ENCODE results near the gene SLC7A5. TPM values are rescaled to one million over a fixed set of nuclear protein-coding genes. Genes with fewer than 3 reads are reported as not detected.
"Not testable (repeated sequence)": the region's sequence is repeated elsewhere in the genome, so short reads cannot be mapped to it uniquely, and the experiment has no call there.

Gene SLC7A5
- total RNA-seq = 10 to 100 TPM in 1 of 2 donors, 1 to 10 TPM in 1; 6.8 to 14.5 TPM
- polyA plus RNA-seq = 1 to 10 TPM; 1.8 to 2.0 TPM
- long read RNA-seq, donor 1, partial matches to known transcripts = 0 of 30 reads
- long read RNA-seq, donor 1, other reads (novel, unspliced or antisense) = 29 of 30 reads
- long read RNA-seq, donor 2, full-length matches to known transcripts = 1 of 3 reads
- long read RNA-seq, donor 2, partial matches to known transcripts = 0 of 3 reads
- long read RNA-seq, donor 2, other reads (novel, unspliced or antisense) = 2 of 3 reads

- ATAC-seq (ENCODE audit: low FRiP score) = peak; percentile 82
- H3K9me3 ChIP-seq (ENCODE audit: control insufficient read depth, low read length); H3K4me1 ChIP-seq (ENCODE audit: control insufficient read depth in 1 of 2, insufficient read depth in 2 of 2, low read length in 2 of 2); H3K27me3 ChIP-seq (ENCODE audit: control insufficient read depth in 1 of 2, insufficient read depth in 2 of 2, low read length in 1 of 2); intact Hi-C loops (cut with DNase I); H3K27ac ChIP-seq (ENCODE audit: low read depth in 1 of 2, low read length in 2 of 2); H3K36me3 ChIP-seq (ENCODE audit: control insufficient read depth in 1 of 2, insufficient read depth in 2 of 2, low read length in 1 of 2); H3K4me3 ChIP-seq (ENCODE audit: low read length in 2 of 2): not testable (repeated sequence)
- 5 to 8% methylated on average over 64 to 109 of the region's 109 CpGs for WGBS, 2 donors
- peak; percentile 85 to 95 for DNase-seq
These were observed at the start of gene SLC7A5 for GRCh38 chr16:87869061-87869878. TSS of gene SLC7A5 (minus strand) at chr16:87869507. CDS start at chr16:87869422, 85 bp downstream.

- Histone ChIP-seq H3K9me3 (ENCODE audit: control insufficient read depth, low read length) (no peaks in the 10 kb centered on the region), H3K36me3 (ENCODE audit: control insufficient read depth in 1 of 2, insufficient read depth in 2 of 2, low read length in 1 of 2) (no peaks in the 10 kb centered on the region), H3K4me3 (ENCODE audit: low read length in 2 of 2) (no peak overlapping the region), H3K27ac (ENCODE audit: low read depth in 1 of 2, low read length in 2 of 2) (peak overlapping the region in 1 of 2 donors; percentile 47), H3K4me1 (ENCODE audit: control insufficient read depth in 1 of 2, insufficient read depth in 2 of 2, low read length in 2 of 2) (no peaks in the 10 kb centered on the region), H3K27me3 (ENCODE audit: control insufficient read depth in 1 of 2, insufficient read depth in 2 of 2, low read length in 1 of 2) (no peaks in the 10 kb centered on the region)
- intact Hi-C loops (cut with DNase I) = no loop called here
- ATAC-seq (ENCODE audit: low FRiP score) (peak; percentile 83), DNase-seq (peak; percentile 90 to 92)
- 7 to 20% methylated on average over 13 of the region's 13 CpGs for WGBS, 2 donors
These were observed 49.0 kb upstream of the SLC7A5 start for GRCh38 chr16:87918338-87918737.

- intact Hi-C loops (cut with DNase I) = no loop called here
- Histone ChIP-seq H3K4me3 (ENCODE audit: low read length in 2 of 2) (no peak overlapping the region), H3K27me3 (ENCODE audit: control insufficient read depth in 1 of 2, insufficient read depth in 2 of 2, low read length in 1 of 2) (no peaks in the 10 kb centered on the region), H3K4me1 (ENCODE audit: control insufficient read depth in 1 of 2, insufficient read depth in 2 of 2, low read length in 2 of 2) (no peaks in the 10 kb centered on the region), H3K9me3 (ENCODE audit: control insufficient read depth, low read length) (no peaks in the 10 kb centered on the region), H3K36me3 (ENCODE audit: control insufficient read depth in 1 of 2, insufficient read depth in 2 of 2, low read length in 1 of 2) (no peaks in the 10 kb centered on the region), H3K27ac (ENCODE audit: low read depth in 1 of 2, low read length in 2 of 2) (no peak overlapping the region)
- ATAC-seq (ENCODE audit: low FRiP score) (no peak), DNase-seq (no peak)
- WGBS, 2 donors = 70 to 97% methylated on average over 9 of the region's 9 CpGs
These were observed 48.2 kb upstream of the SLC7A5 start for GRCh38 chr16:87917503-87917902.

- no peaks in the 10 kb centered on the region for H3K9me3 ChIP-seq (ENCODE audit: control insufficient read depth, low read length)
- ATAC-seq (ENCODE audit: low FRiP score) (no peak), DNase-seq (no peak)
- H3K27me3 ChIP-seq (ENCODE audit: control insufficient read depth in 1 of 2, insufficient read depth in 2 of 2, low read length in 1 of 2) = no peaks in the 10 kb centered on the region
- H3K27ac ChIP-seq (ENCODE audit: low read depth in 1 of 2, low read length in 2 of 2) = no peak overlapping the region
- intact Hi-C loops (cut with DNase I) = no loop called here
- no peaks in the 10 kb centered on the region for H3K36me3 ChIP-seq (ENCODE audit: control insufficient read depth in 1 of 2, insufficient read depth in 2 of 2, low read length in 1 of 2)
- H3K4me1 ChIP-seq (ENCODE audit: control insufficient read depth in 1 of 2, insufficient read depth in 2 of 2, low read length in 2 of 2) = no peaks in the 10 kb centered on the region
- H3K4me3 ChIP-seq (ENCODE audit: low read length in 2 of 2) = no peak overlapping the region
- 92 to 94% methylated on average over 25 of the region's 25 CpGs for WGBS, 2 donors
These were observed 45.5 kb upstream of the SLC7A5 start for GRCh38 chr16:87914812-87915211.

- H3K4me1 ChIP-seq (ENCODE audit: control insufficient read depth in 1 of 2, insufficient read depth in 2 of 2, low read length in 2 of 2); ATAC-seq (ENCODE audit: low FRiP score); H3K27me3 ChIP-seq (ENCODE audit: control insufficient read depth in 1 of 2, insufficient read depth in 2 of 2, low read length in 1 of 2); H3K36me3 ChIP-seq (ENCODE audit: control insufficient read depth in 1 of 2, insufficient read depth in 2 of 2, low read length in 1 of 2); H3K27ac ChIP-seq (ENCODE audit: low read depth in 1 of 2, low read length in 2 of 2); H3K4me3 ChIP-seq (ENCODE audit: low read length in 2 of 2); intact Hi-C loops (cut with DNase I); DNase-seq; H3K9me3 ChIP-seq (ENCODE audit: control insufficient read depth, low read length): not testable (repeated sequence)
- 83% methylated on average over 27 of the region's 27 CpGs for WGBS, 2 donors
These were observed 44.9 kb upstream of the SLC7A5 start for GRCh38 chr16:87914021-87914725.

GRCh38 chr16:87912691-87913090 is 43.4 kb upstream of the SLC7A5 start:
- DNase-seq; H3K36me3 ChIP-seq (ENCODE audit: control insufficient read depth in 1 of 2, insufficient read depth in 2 of 2, low read length in 1 of 2); H3K27ac ChIP-seq (ENCODE audit: low read depth in 1 of 2, low read length in 2 of 2); H3K27me3 ChIP-seq (ENCODE audit: control insufficient read depth in 1 of 2, insufficient read depth in 2 of 2, low read length in 1 of 2); intact Hi-C loops (cut with DNase I); H3K9me3 ChIP-seq (ENCODE audit: control insufficient read depth, low read length); H3K4me3 ChIP-seq (ENCODE audit: low read length in 2 of 2); H3K4me1 ChIP-seq (ENCODE audit: control insufficient read depth in 1 of 2, insufficient read depth in 2 of 2, low read length in 2 of 2); ATAC-seq (ENCODE audit: low FRiP score): not testable (repeated sequence)
- WGBS, 2 donors = 92 to 93% methylated on average over 16 to 18 of the region's 18 CpGs

- H3K9me3 ChIP-seq (ENCODE audit: control insufficient read depth, low read length); H3K27me3 ChIP-seq (ENCODE audit: control insufficient read depth in 1 of 2, insufficient read depth in 2 of 2, low read length in 1 of 2); H3K36me3 ChIP-seq (ENCODE audit: control insufficient read depth in 1 of 2, insufficient read depth in 2 of 2, low read length in 1 of 2); H3K4me3 ChIP-seq (ENCODE audit: low read length in 2 of 2); H3K4me1 ChIP-seq (ENCODE audit: control insufficient read depth in 1 of 2, insufficient read depth in 2 of 2, low read length in 2 of 2): not testable (repeated sequence)
- peak overlapping the region in 1 of 2 donors; percentile 58 for H3K27ac ChIP-seq (ENCODE audit: low read depth in 1 of 2, low read length in 2 of 2)
- DNase-seq (peak; percentile 81 to 94), ATAC-seq (ENCODE audit: low FRiP score) (peak; percentile 91)
- intact Hi-C loops (cut with DNase I) = loop anchor here in 1 of 2 donors (2.0 kb wide), 1 partner anchor 132 kb away; no protein-coding TSS in a partner anchor
- 11 to 12% methylated on average over 23 of the region's 23 CpGs for WGBS, 2 donors
These were observed 41.9 kb upstream of the SLC7A5 start for GRCh38 chr16:87911106-87911763.

GRCh38 chr16:87909203-87909935 is 40.1 kb upstream of the SLC7A5 start:
- WGBS, 2 donors = 30 to 31% methylated on average over 36 of the region's 36 CpGs
- peak; percentile 75 for ATAC-seq (ENCODE audit: low FRiP score)
- intact Hi-C loops (cut with DNase I) = loop anchor here (2.0 to 5.0 kb wide), 2 partner anchors 59 to 62 kb away; no protein-coding TSS in a partner anchor

More at GRCh38 chr16:87909203-87909935, 40.1 kb upstream of the SLC7A5 start:
- not testable (repeated sequence) for H3K36me3 ChIP-seq (ENCODE audit: control insufficient read depth in 1 of 2, insufficient read depth in 2 of 2, low read length in 1 of 2); H3K4me3 ChIP-seq (ENCODE audit: low read length in 2 of 2); H3K27ac ChIP-seq (ENCODE audit: low read depth in 1 of 2, low read length in 2 of 2); H3K4me1 ChIP-seq (ENCODE audit: control insufficient read depth in 1 of 2, insufficient read depth in 2 of 2, low read length in 2 of 2); H3K9me3 ChIP-seq (ENCODE audit: control insufficient read depth, low read length); H3K27me3 ChIP-seq (ENCODE audit: control insufficient read depth in 1 of 2, insufficient read depth in 2 of 2, low read length in 1 of 2)
- DNase-seq = peak; percentile 76 to 94

All from aorta (tissue), 5 donors.